Endodermal cell (in vitro differentiated cells): Measurements from ENCODE around the gene CHDH. TPM values are rescaled to one million over a fixed set of nuclear protein-coding genes. Genes with fewer than 3 reads are reported as not detected.

Source experiments
- DNase-seq: peaks from one replicate; pipeline ENCODE4 v3.0.0-alpha.2; 2017
- H3K27ac ChIP-seq: 2 replicates; pipeline ENCODE4 v1.5.1; 2013; ENCODE audit warnings: mild to moderate bottlenecking, low read depth, low read length, moderate library complexity
- H3K27me3 ChIP-seq: 2 replicates; pipeline ENCODE4 v1.6.1; 2013; ENCODE audit warnings: mild to moderate bottlenecking, low read length, moderate library complexity; ENCODE audit not compliant: insufficient read depth, control insufficient read depth, poor library complexity, severe bottlenecking
- H3K36me3 ChIP-seq: 2 replicates; pipeline ENCODE4 v1.7.0; 2013; ENCODE audit warnings: mild to moderate bottlenecking, low read length, moderate library complexity; ENCODE audit not compliant: control insufficient read depth, insufficient read depth
- H3K4me1 ChIP-seq: one replicate; pipeline ENCODE4 v1.7.0; 2013; ENCODE audit warnings: low read length; ENCODE audit not compliant: control insufficient read depth, insufficient read depth
- H3K4me3 ChIP-seq: 2 replicates; pipeline ENCODE4 v1.5.1; 2013; ENCODE audit warnings: mild to moderate bottlenecking, low read length, moderate library complexity
- H3K9ac ChIP-seq: 2 replicates; pipeline ENCODE4 v1.6.1; 2013; ENCODE audit warnings: mild to moderate bottlenecking, low read length, moderate library complexity; ENCODE audit not compliant: poor library complexity, severe bottlenecking; ENCODE audit errors: extremely low read depth
- H3K9me3 ChIP-seq: 2 replicates; pipeline ENCODE4 v1.6.1; 2013; ENCODE audit warnings: mild to moderate bottlenecking, low read length, moderate library complexity; ENCODE audit not compliant: control insufficient read depth
- H3K27ac Mint-ChIP-seq: 2 replicates; pipeline ENCODE4 v1.8.0; 2020; ENCODE audit warnings: mixed read lengths
- H3K27me3 Mint-ChIP-seq: 2 replicates; pipeline ENCODE4 v1.8.0; 2021; ENCODE audit warnings: mild to moderate bottlenecking, mixed read lengths; ENCODE audit not compliant: insufficient read depth
- H3K36me3 Mint-ChIP-seq: 2 replicates; pipeline ENCODE4 v1.8.0; 2020; ENCODE audit warnings: low read depth, mixed read lengths
- H3K4me1 Mint-ChIP-seq: 2 replicates; pipeline ENCODE4 v1.8.0; 2020; ENCODE audit warnings: mixed read lengths
- H3K4me3 Mint-ChIP-seq: 2 replicates; pipeline ENCODE4 v1.8.0; 2020; ENCODE audit warnings: mild to moderate bottlenecking, moderate library complexity, mixed read lengths
- H3K9me3 Mint-ChIP-seq: 2 replicates; pipeline ENCODE4 v1.8.0; 2020; ENCODE audit warnings: mild to moderate bottlenecking, mixed read lengths
- CTCF ChIP-seq: fragments of 200-600 bp; sonication (generic); conservative IDR thresholded peaks from 2 replicates; pipeline ENCODE4 v1.5.0; 2021; ENCODE audit warnings: antibody characterized with exemption, mild to moderate bottlenecking
- WGBS, 2 experiments: methylation state at CpG; one replicate each; pipeline versions ENCODE4 v1.1.5 to v1.1.7; 2013; ENCODE audit warnings: missing lambda C conversion rate in 2 of 2, mixed read lengths in 1 of 2; ENCODE audit not compliant: insufficient coverage in 1 of 2, insufficient read length in 1 of 2; 5-methylcytosine and 5-hydroxymethylcytosine counted together
- total RNA-seq, 2 donors: library from RNA; stranded (reverse); fragmentation: NEBNext Ultra II Directional in 1 of 2; extraction: Animal tissue kit (Norgen Biotek cat#: 25700) in 1 of 2; gene quantifications; 2 replicates in 1 of 2; 3 replicates in 1 of 2; pipeline ENCODE4 v1.2.1, GENCODE V29; 2021

CHDH gene
- total RNA-seq, 2 donors from 2014 or later, result 12.7 to 21.4 TPM

GRCh38 chr3:53841296-53841695, 4.9 kb downstream of the CHDH start:
- 96% methylated on average over 4 to 5 of the region's 5 CpGs for WGBS, 2 experiments
- Histone ChIP-seq H3K9me3 (no peaks in the 10 kb centered on the region), H3K4me1 (peaks cover 17% of the 10 kb centered on the region), H3K36me3 (peaks cover 6% of the 10 kb centered on the region), H3K4me3 (no peak overlapping the region), H3K27me3 (no peaks in the 10 kb centered on the region), H3K9ac (no peak overlapping the region), H3K27ac (no peak overlapping the region)
- Mint-ChIP-seq H3K36me3 (peaks cover 14% of the 10 kb centered on the region), H3K27ac (no peak overlapping the region), H3K4me1 (peaks cover 39% of the 10 kb centered on the region), H3K9me3 (no peaks in the 10 kb centered on the region), H3K4me3 (no peak overlapping the region), H3K27me3 (no peaks in the 10 kb centered on the region)
- no peak for DNase-seq
- TF ChIP-seq CTCF, result peak; percentile 60

GRCh38 chr3:53837331-53837730, 8.9 kb downstream of the CHDH start:
- DNase-seq, result no peak
- no peak for TF ChIP-seq CTCF
- H3K36me3 Mint-ChIP-seq, result peaks cover 25% of the 10 kb centered on the region
- Histone ChIP-seq H3K4me3 (no peak overlapping the region), H3K27ac (no peak overlapping the region), H3K27me3 (no peaks in the 10 kb centered on the region), H3K9ac (no peak overlapping the region), H3K9me3 (no peaks in the 10 kb centered on the region), H3K4me1 (no peaks in the 10 kb centered on the region), H3K36me3 (peaks cover 6% of the 10 kb centered on the region)
- H3K27ac Mint-ChIP-seq, result no peak overlapping the region
- H3K4me3 Mint-ChIP-seq, result no peak overlapping the region
- WGBS, 2 experiments, result 94 to 96% methylated on average over 7 to 10 of the region's 10 CpGs
- no peaks in the 10 kb centered on the region for H3K27me3 Mint-ChIP-seq
- no peaks in the 10 kb centered on the region for H3K9me3 Mint-ChIP-seq
- H3K4me1 Mint-ChIP-seq, result peaks cover 8% of the 10 kb centered on the region

- peaks cover 27% of the 10 kb centered on the region for H3K36me3 Mint-ChIP-seq
- 94% methylated on average over 9 of the region's 9 CpGs; no CpG with 5 or more reads in 1 of the 2 experiments for WGBS, 2 experiments
- H3K4me1 Mint-ChIP-seq, result peaks cover 1% of the 10 kb centered on the region
- no peak overlapping the region for H3K9ac ChIP-seq
- H3K27me3 Mint-ChIP-seq, result no peaks in the 10 kb centered on the region
- no peak overlapping the region for H3K4me3 Mint-ChIP-seq
- H3K27me3 ChIP-seq, result no peaks in the 10 kb centered on the region
- H3K9me3 Mint-ChIP-seq, result no peaks in the 10 kb centered on the region
- no peaks in the 10 kb centered on the region for H3K4me1 ChIP-seq
- no peaks in the 10 kb centered on the region for H3K9me3 ChIP-seq
- peaks cover 6% of the 10 kb centered on the region for H3K36me3 ChIP-seq
- no peak overlapping the region for H3K4me3 ChIP-seq
- no peak for TF ChIP-seq CTCF
- DNase-seq, result peak; percentile 26
- no peak overlapping the region for H3K27ac Mint-ChIP-seq
- no peak overlapping the region for H3K27ac ChIP-seq
Observed at GRCh38 chr3:53836084-53836872, 9.9 kb downstream of the CHDH start.
